ENCODE results near the gene CABP4.

GRCh38 chr11:67405688-67406339 is 49.3 kb upstream of the CABP4 start:
- no peak for TF ChIP-seq CTCF (conservative IDR thresholded peaks at IDR 0.05 in 1 of 2, IDR thresholded peaks at IDR 0.05 in 1 of 2; ENCODE audit: extremely low read depth in 1 of 2, insufficient read depth in 1 of 2, low read depth in 1 of 2, low read length in 2 of 2)
- no peak for TF ChIP-seq EZH2 (IDR thresholded peaks at IDR 0.05; ENCODE audit: borderline replicate concordance, low read length)

All from mammary epithelial cell (primary cell).